Tibial artery (tissue), 4 donors: Measurements from ENCODE around the gene ENKUR.

Source experiments
- DNase-seq, 2 donors: peaks; one replicate each; pipeline ENCODE4 v3.0.0-alpha.2; 2019
- H3K27ac ChIP-seq, 2 donors: fragments of 200-600 bp; sonication (generic) in 1 of 2; 1 replicate in 1 of 2; 2 replicates in 1 of 2; pipeline ENCODE4 v1.5.1; 2018 to 2019; ENCODE audit warnings: mild to moderate bottlenecking in 1 of 2
- H3K27me3 ChIP-seq, 2 donors: fragments of 200-600 bp; sonication (generic) in 1 of 2; one replicate each; pipeline versions ENCODE4 v1.5.1 to v1.6.0; 2016 to 2019
- H3K36me3 ChIP-seq, 3 donors: fragments of 200-600 bp; sonication (generic) in 2 of 3; one replicate each; pipeline ENCODE4 v1.5.1; 2016 to 2019; ENCODE audit warnings: mild to moderate bottlenecking in 2 of 3
- H3K4me1 ChIP-seq, 4 donors: fragments of 200-600 bp; sonication (generic) in 2 of 4; 1 replicate in 3 of 4; 2 replicates in 1 of 4; pipeline ENCODE4 v1.5.1; 2016 to 2019
- H3K4me3 ChIP-seq, 2 donors: fragments of 200-600 bp; sonication (generic) in 1 of 2; 1 replicate in 1 of 2; 2 replicates in 1 of 2; pipeline ENCODE4 v1.5.1; 2018 to 2019; ENCODE audit warnings: mild to moderate bottlenecking in 2 of 2
- H3K9me3 ChIP-seq, 3 donors: fragments of 200-600 bp; sonication (generic) in 1 of 3; one replicate each; pipeline ENCODE4 v1.5.1; 2016 to 2019
- CTCF ChIP-seq, 2 experiments: fragments of 200-600 bp in 1 of 2; fragments of 450-650 bp in 1 of 2; IDR thresholded peaks; one replicate each; pipeline ENCODE4 v1.5.1; 2017 to 2019; ENCODE audit warnings: antibody characterized with exemption in 2 of 2, mild to moderate bottlenecking in 1 of 2, moderate library complexity in 1 of 2
- intact Hi-C: fragments of 100-400 bp; cut with DNase I; formaldehyde crosslinking; loops from one replicate; pipeline ENCODE4 v1.15.0; 2023; ENCODE audit warnings: low total_unique reads

ENKUR gene, protein sequence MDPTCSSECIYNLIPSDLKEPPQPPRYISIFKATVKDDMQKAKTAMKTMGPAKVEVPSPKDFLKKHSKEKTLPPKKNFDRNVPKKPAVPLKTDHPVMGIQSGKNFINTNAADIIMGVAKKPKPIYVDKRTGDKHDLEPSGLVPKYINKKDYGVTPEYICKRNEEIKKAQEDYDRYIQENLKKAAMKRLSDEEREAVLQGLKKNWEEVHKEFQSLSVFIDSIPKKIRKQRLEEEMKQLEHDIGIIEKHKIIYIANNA

DNA sequence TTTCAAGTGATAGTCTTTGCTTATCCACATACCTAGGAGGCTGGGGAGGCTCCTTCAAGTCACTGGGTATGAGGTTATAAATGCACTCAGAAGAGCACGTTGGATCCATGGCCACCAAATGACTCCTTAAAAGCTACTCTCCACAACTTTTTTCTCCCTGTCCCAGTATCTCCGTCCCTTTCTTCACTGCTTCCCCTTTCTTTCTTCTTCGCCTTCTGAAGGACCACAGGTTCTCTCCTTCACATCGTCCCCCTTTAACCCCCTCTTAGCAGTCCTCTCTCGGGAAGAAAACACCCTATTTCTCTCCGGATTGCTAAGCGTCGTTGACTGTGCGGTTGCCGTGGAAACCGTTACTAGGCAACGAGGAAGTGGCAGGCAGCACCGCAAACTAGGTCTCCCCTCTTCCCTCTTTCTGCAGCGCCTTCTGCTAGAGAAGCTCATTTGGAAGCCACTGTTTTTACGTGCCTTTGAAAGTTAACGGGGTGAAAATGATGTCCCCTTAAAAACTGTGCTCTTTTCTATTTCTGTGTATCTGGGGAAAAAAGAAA, at the start of gene ENKUR:
ENKUR (minus strand) TSS at position 331 of the 548 bp plus-strand sequence; CDS start at position 109, 222 bp downstream.
- peak within 1 kb of the TSS; percentile 83 for H3K27ac ChIP-seq
- no peak for TF ChIP-seq CTCF (IDR thresholded peaks at IDR 0.05)
- no peaks in the 10 kb centered on the region for H3K27me3 ChIP-seq
- DNase-seq, result peak; percentile 91 to 93
- H3K36me3 ChIP-seq, result no peaks in the 10 kb centered on the region
- intact Hi-C loops, result loop anchor here (5.0 kb wide), 1 partner anchor 294 kb away; the partner anchor contains the start of gene ARHGAP21
- H3K4me3 ChIP-seq, result peak within 1 kb of the TSS; percentile 66 to 70
- peaks cover 0 to 13% (median 2%) of the 10 kb centered on the region in 4 donors for H3K4me1 ChIP-seq
- no peaks in the 10 kb centered on the region for H3K9me3 ChIP-seq

DNA sequence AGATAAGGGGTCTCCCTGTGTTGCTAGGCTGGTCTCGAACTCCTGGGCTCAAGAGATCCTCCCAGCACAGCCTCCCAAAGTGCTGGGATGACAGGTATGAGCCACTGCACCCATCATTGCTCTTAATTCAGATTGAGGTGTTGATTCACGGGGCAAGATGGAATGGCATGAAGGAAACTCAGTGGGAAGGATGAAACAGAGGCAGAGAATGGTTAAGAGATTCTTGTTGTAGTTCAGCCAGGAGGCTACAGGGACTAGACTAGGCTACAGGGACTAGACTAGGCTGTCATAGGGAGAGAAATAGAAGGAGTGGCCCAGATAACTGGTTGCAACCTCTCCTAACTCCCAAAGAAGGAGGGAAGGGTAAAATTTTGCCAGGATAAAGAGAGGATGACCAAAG, 48.4 kb upstream of the ENKUR start:
- H3K4me1 ChIP-seq, result peaks cover 0 to 26% (median 3%) of the 10 kb centered on the region in 4 donors
- peaks cover 0 to 2% of the 10 kb centered on the region in 2 donors for H3K27me3 ChIP-seq
- intact Hi-C loops, result no loop called here
- no peak overlapping the region for H3K27ac ChIP-seq
- no peaks in the 10 kb centered on the region for H3K36me3 ChIP-seq
- no peak overlapping the region for H3K4me3 ChIP-seq
- no peaks in the 10 kb centered on the region for H3K9me3 ChIP-seq
- no peak for TF ChIP-seq CTCF (IDR thresholded peaks at IDR 0.05)
- DNase-seq, result no peak

DNA sequence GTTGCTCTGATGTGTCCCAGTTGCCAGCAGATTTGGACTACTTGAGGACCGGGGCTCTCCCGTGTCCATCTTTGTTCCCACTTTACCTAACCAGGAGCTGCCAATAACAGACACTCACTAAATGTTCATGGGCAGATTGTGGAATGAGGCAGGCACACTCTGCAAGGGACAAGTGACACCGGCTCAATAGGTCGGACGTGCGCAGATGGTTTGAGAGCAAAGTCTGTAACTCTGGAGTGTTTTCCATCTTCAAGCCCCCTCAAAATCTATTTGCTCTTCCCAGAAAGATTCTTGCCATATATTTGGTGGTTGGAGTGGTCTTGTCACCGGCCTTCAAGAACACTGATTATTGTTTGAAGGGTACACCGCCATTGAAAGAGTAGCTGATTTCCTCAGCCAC, 47.7 kb upstream of the ENKUR start:
- no peak overlapping the region for H3K27ac ChIP-seq
- peaks cover 0 to 2% of the 10 kb centered on the region in 2 donors for H3K27me3 ChIP-seq
- no peaks in the 10 kb centered on the region for H3K36me3 ChIP-seq
- peaks cover 0 to 27% (median 3%) of the 10 kb centered on the region in 4 donors for H3K4me1 ChIP-seq
- DNase-seq, result no peak
- H3K9me3 ChIP-seq, result no peaks in the 10 kb centered on the region
- H3K4me3 ChIP-seq, result no peak overlapping the region
- no peak for TF ChIP-seq CTCF (IDR thresholded peaks at IDR 0.05)
- intact Hi-C loops, result no loop called here

DNA sequence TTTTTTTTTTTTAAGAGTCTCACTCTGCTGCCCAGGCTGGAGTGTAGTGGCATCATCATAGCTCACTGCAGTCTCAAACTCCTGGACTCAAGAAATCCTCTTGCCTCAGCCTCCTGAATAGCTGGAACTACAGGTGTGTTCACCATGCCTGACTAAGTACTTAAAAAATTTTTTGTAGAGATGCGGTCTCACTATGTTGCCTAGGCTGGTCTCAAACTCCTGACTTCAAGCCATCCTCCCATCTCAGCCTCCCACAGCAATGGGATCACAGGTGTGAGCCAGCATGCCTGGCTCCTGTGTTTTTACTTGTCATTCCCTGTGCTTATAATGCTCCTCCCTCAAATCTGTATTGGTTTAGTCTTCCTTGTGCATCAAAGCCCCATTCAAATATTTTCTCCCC, 47.2 kb upstream of the ENKUR start:
- peaks cover 0 to 27% (median 3%) of the 10 kb centered on the region in 4 donors for H3K4me1 ChIP-seq
- TF ChIP-seq CTCF (IDR thresholded peaks at IDR 0.05), result no peak
- no peak for DNase-seq
- no peaks in the 10 kb centered on the region for H3K36me3 ChIP-seq
- no peaks in the 10 kb centered on the region for H3K9me3 ChIP-seq
- intact Hi-C loops, result no loop called here
- peak overlapping the region in 1 of 2 donors; percentile 62 for H3K27ac ChIP-seq
- no peak overlapping the region for H3K4me3 ChIP-seq
- peaks cover 0 to 2% of the 10 kb centered on the region in 2 donors for H3K27me3 ChIP-seq

GRCh38 chr10:25061711-25062449, 45.9 kb upstream of the ENKUR start:
- Histone ChIP-seq H3K4me1 (peaks cover 0 to 27% (median 3%) of the 10 kb centered on the region in 4 donors), H3K27ac (peak overlapping the region; percentile 62), H3K27me3 (no peaks in the 10 kb centered on the region), H3K36me3 (no peaks in the 10 kb centered on the region), H3K9me3 (no peaks in the 10 kb centered on the region), H3K4me3 (peak overlapping the region; percentile 2 to 12)
- intact Hi-C loops, result no loop called here
- TF ChIP-seq CTCF (IDR thresholded peaks at IDR 0.05), result no peak
- no peak for DNase-seq
